Esophagus squamous epithelium (tissue), 5 donors: ENCODE data around the gene ATP13A4. TPM values are rescaled to one million over a fixed set of nuclear protein-coding genes. Genes with fewer than 3 reads are reported as not detected.

Source experiments
- DNase-seq: peaks from one replicate; lab custom pipeline; 2025; lab: John Stamatoyannopoulos, UW
- H3K27ac ChIP-seq, 4 donors: fragments of 200-600 bp; sonication (generic); one replicate each; pipeline ENCODE4 v1.5.1; 2016 to 2019; ENCODE audit warnings: mild to moderate bottlenecking in 1 of 4
- H3K27me3 ChIP-seq, 4 donors: fragments of 200-600 bp; sonication (generic); 1 replicate in 3 of 4; 2 replicates in 1 of 4; pipeline versions ENCODE4 v1.5.1 to v1.6.0; 2017 to 2021; ENCODE audit warnings: antibody characterized with exemption in 1 of 4
- H3K36me3 ChIP-seq, 3 donors: fragments of 200-600 bp; sonication (generic); one replicate each; pipeline ENCODE4 v1.5.1; 2016 to 2019
- H3K4me1 ChIP-seq, 3 donors: fragments of 200-600 bp; sonication (generic); one replicate each; pipeline ENCODE4 v1.5.1; 2017 to 2019
- H3K4me3 ChIP-seq, 4 donors: fragments of 200-600 bp; sonication (generic); 1 replicate in 3 of 4; 2 replicates in 1 of 4; pipeline ENCODE4 v1.5.1; 2016 to 2019; ENCODE audit warnings: mild to moderate bottlenecking in 2 of 4, moderate library complexity in 1 of 4
- H3K9me3 ChIP-seq, 3 donors: fragments of 200-600 bp; sonication (generic); one replicate each; pipeline ENCODE4 v1.5.1; 2016 to 2019
- POLR2A ChIP-seq, 4 donors: fragments of 450-650 bp; IDR thresholded peaks; one replicate each; pipeline ENCODE4 v1.6.1; 2017; ENCODE audit warnings: antibody characterized with exemption in 4 of 4, mild to moderate bottlenecking in 4 of 4, moderate library complexity in 3 of 4
- WGBS, 2 donors: methylation state at CpG; one replicate each; pipeline ENCODE4 v1.1.5; 2018; 5-methylcytosine and 5-hydroxymethylcytosine counted together
- intact Hi-C: fragments of 100-400 bp; cut with DNase I; formaldehyde crosslinking; loops from one replicate; pipeline ENCODE4 v1.15.0; 2022
- total RNA-seq, 4 donors: library from RNA; depleted of rRNA; stranded (reverse); fragments of >200 nt; gene quantifications; one replicate each; pipeline ENCODE4 v1.1.0, GENCODE V29; 2016
- TF ChIP-seq, protein P1 (sequence below), 6 experiments: fragments of 450-650 bp in 4 of 6; fragments of 200-600 bp in 2 of 6; sonication (generic) in 2 of 6; IDR thresholded peaks; one replicate each; pipeline ENCODE4 v1.5.1; 2016 to 2019; ENCODE audit warnings: antibody characterized with exemption in 6 of 6, mild to moderate bottlenecking in 4 of 6, moderate library complexity in 4 of 6
- donor health status: DM: yes; HTN: yes; CAD: no.

ATP13A4 gene
- total RNA-seq, 4 donors from 2014 or later = 24.9 to 59.8 (median 40.5) TPM

DNA sequence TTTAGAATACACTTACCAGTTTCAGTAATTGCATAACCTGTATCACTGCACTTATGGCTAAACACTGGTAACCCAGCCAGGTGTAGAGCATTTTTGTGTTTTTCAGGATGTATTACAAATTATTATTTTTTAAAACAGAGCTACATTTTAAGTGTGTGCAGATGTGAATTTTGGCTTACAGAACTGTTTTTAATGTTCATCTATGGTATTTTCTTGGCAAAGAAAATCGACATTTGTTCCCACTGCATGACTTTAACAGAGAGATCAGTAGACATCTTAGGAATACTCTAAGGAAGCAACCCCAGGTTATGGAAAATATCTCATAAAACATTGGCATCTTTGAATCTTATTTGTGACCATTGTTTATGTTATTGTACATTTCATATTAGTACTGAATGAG is 73.3 kb downstream of the ATP13A4 start:
- Histone ChIP-seq H3K36me3 (no peaks in the 10 kb centered on the region), H3K27me3 (no peaks in the 10 kb centered on the region), H3K27ac (no peak overlapping the region), H3K4me3 (no peak overlapping the region), H3K9me3 (no peaks in the 10 kb centered on the region), H3K4me1 (no peaks in the 10 kb centered on the region)
- TF ChIP-seq, protein P1, sequence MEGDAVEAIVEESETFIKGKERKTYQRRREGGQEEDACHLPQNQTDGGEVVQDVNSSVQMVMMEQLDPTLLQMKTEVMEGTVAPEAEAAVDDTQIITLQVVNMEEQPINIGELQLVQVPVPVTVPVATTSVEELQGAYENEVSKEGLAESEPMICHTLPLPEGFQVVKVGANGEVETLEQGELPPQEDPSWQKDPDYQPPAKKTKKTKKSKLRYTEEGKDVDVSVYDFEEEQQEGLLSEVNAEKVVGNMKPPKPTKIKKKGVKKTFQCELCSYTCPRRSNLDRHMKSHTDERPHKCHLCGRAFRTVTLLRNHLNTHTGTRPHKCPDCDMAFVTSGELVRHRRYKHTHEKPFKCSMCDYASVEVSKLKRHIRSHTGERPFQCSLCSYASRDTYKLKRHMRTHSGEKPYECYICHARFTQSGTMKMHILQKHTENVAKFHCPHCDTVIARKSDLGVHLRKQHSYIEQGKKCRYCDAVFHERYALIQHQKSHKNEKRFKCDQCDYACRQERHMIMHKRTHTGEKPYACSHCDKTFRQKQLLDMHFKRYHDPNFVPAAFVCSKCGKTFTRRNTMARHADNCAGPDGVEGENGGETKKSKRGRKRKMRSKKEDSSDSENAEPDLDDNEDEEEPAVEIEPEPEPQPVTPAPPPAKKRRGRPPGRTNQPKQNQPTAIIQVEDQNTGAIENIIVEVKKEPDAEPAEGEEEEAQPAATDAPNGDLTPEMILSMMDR (IDR thresholded peaks at IDR 0.05) = no peak
- no peak for TF ChIP-seq POLR2A (IDR thresholded peaks at IDR 0.05)
- no peak for DNase-seq
- WGBS, 2 donors = 0 to 35% methylated on average over 1 of the region's 1 CpG
- intact Hi-C loops = no loop called here

DNA sequence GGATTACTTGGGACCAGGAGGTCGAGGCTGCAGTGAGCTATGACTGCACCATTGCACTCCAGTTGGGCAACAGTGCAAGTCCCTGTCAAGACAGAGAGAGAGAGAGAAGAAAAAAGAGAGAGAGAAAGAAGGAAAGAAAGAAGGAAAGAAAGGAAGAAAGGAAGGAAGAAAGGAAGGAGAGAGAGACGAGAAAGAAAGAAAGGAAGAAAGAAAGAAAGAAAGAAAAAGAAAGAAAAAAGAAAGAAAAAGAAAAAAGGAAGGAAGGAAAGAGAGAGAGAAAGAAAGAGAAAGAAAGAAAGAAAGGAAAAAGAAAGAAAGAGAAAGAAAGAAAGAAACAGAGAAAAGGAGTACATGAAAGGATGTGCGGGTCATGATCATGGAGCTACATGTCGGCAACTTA is 80.2 kb downstream of the ATP13A4 start:
- intact Hi-C loops = no loop called here

DNA sequence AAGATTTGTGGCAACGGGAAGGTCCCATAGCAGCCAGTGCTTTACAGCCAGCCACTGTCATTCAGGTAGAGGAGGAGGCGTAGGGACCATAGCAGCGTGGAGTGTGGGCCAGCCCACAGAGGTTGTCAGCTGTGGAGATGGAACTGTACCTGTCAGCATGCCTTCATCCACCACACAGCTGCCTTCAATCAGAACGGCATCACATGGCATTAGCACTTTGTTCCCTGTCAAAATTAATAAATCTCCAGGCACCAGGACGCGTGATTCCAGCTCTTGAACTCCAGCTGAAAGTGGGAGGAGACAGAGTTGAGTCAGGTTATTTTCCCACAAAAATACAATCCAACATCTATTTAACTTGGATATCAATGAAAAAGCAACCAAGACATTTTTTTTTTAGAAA is 84.0 kb downstream of the ATP13A4 start:
- Histone ChIP-seq H3K27me3 (no peaks in the 10 kb centered on the region), H3K27ac (no peak overlapping the region), H3K4me1 (no peaks in the 10 kb centered on the region), H3K36me3 (peaks cover 0 to 3% (median 0%) of the 10 kb centered on the region in 3 donors), H3K9me3 (no peaks in the 10 kb centered on the region), H3K4me3 (no peak overlapping the region)
- TF ChIP-seq POLR2A (IDR thresholded peaks at IDR 0.05) = no peak
- TF ChIP-seq, protein P1 (IDR thresholded peaks at IDR 0.05) = no peak
- DNase-seq = no peak
- intact Hi-C loops = no loop called here
- 65 to 78% methylated on average over 6 of the region's 6 CpGs for WGBS, 2 donors

More for the DNA sequence above, 80.2 kb downstream of the ATP13A4 start:
- Histone ChIP-seq H3K27me3 (no peaks in the 10 kb centered on the region), H3K36me3 (peaks cover 0 to under 1% (median 0%) of the 10 kb centered on the region in 3 donors), H3K27ac (no peak overlapping the region), H3K4me3 (no peak overlapping the region), H3K9me3 (no peaks in the 10 kb centered on the region), H3K4me1 (no peaks in the 10 kb centered on the region)
- DNase-seq = no peak
- TF ChIP-seq, protein P1 (IDR thresholded peaks at IDR 0.05) = no peak
- no peak for TF ChIP-seq POLR2A (IDR thresholded peaks at IDR 0.05)
- 81 to 83% methylated on average over 4 of the region's 4 CpGs for WGBS, 2 donors

DNA sequence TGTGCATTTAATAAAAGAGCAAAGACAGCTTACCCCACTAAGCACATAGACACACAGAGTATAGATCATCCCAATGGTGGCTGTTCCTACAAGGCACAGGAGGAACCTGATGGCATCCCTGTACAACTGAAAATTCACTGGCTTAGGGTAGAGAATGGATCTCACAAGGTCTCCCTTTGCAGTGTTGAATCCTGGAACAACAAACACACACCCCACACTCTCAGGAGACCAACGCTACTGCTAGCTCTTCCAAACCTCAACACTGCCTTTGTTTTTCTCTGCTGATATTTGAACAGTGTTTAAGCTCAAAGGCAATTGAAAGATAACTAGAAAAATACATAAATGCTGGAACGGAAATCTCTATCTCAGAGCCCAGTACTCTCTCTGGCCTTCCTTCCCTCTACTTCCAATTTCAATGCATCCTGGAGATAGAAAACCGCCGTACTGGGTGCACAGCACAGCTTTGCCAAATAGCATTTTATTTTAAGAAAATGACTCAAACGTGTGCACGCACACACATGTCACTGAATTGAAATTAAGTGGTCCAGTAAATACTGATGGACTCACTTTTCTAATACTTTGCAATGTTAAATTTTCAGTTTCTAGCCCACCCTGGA is 88.6 kb downstream of the ATP13A4 start:
- no peak for TF ChIP-seq POLR2A (IDR thresholded peaks at IDR 0.05)
- TF ChIP-seq, protein P1 (IDR thresholded peaks at IDR 0.05) = no peak
- H3K36me3 ChIP-seq = peaks cover 0 to 3% (median 0%) of the 10 kb centered on the region in 3 donors
- no peaks in the 10 kb centered on the region for H3K27me3 ChIP-seq
- no peaks in the 10 kb centered on the region for H3K4me1 ChIP-seq
- intact Hi-C loops = no loop called here
- no peak for DNase-seq
- H3K4me3 ChIP-seq = no peak overlapping the region
- WGBS, 2 donors = 66 to 80% methylated on average over 6 of the region's 6 CpGs
- H3K27ac ChIP-seq = no peak overlapping the region
- H3K9me3 ChIP-seq = no peaks in the 10 kb centered on the region

DNA sequence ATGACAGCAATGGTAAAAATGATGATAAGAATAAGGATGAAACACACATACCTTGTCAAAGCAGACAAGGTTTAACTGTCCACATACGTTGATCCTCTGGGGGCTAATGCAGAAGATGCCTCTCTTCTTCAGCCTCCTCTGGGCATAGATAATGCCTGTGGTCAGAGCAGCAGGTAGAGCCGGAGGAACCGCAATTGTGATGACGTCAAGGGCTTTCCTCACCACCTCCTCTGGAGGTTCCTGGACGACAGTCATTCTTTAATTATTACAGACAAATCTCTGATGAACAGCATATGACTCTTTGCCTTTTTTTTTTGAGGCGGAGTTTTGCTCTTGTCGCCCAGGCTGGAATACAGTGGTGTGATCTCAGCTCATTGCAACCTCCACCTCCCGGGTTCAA is 89.8 kb downstream of the ATP13A4 start:
- TF ChIP-seq POLR2A (IDR thresholded peaks at IDR 0.05) = no peak
- TF ChIP-seq, protein P1 (IDR thresholded peaks at IDR 0.05) = no peak
- Histone ChIP-seq H3K9me3 (no peaks in the 10 kb centered on the region), H3K4me1 (no peaks in the 10 kb centered on the region), H3K27ac (no peak overlapping the region), H3K4me3 (no peak overlapping the region), H3K27me3 (no peaks in the 10 kb centered on the region), H3K36me3 (peaks cover 0 to 3% (median 0%) of the 10 kb centered on the region in 3 donors)
- intact Hi-C loops = no loop called here
- WGBS, 2 donors = 91 to 95% methylated on average over 4 to 8 of the region's 8 CpGs
- no peak for DNase-seq
